H1 (cell line): ENCODE data around the gene CKB. TPM values are rescaled to one million over a fixed set of nuclear protein-coding genes. Genes with fewer than 3 reads are reported as not detected.

Experiments used
- BACH1 ChIP-seq: IDR thresholded peaks from 2 replicates; pipeline ENCODE4 v1.6.1; 2012; ENCODE audit warnings: low read length, improper control_type of control experiment
- CEBPB ChIP-seq: IDR thresholded peaks from 2 replicates; pipeline ENCODE4 v1.6.1; 2012; ENCODE audit warnings: low read depth, low read length
- CHD1 ChIP-seq: IDR thresholded peaks from 2 replicates; pipeline ENCODE4 v1.6.1; 2012; ENCODE audit warnings: low read depth, low read length, improper control_type of control experiment
- CHD7 ChIP-seq: fragments of 300-600 bp; sonication (generic); IDR thresholded peaks from 2 replicates; pipeline ENCODE4 v1.7.1; 2012; ENCODE audit warnings: low read length, moderate library complexity, mild to moderate bottlenecking, inconsistent platforms; ENCODE audit not compliant: insufficient replicate concordance
- CREB1 ChIP-seq: IDR thresholded peaks from 2 replicates; pipeline ENCODE4 v1.6.1; 2012; ENCODE audit warnings: inconsistent platforms
- EP300 ChIP-seq, 2 experiments: IDR thresholded peaks; 1 replicate in 1 of 2; 2 replicates in 1 of 2; pipeline ENCODE4 v1.6.1; 2011 to 2012; ENCODE audit warnings: low read depth in 2 of 2, low read length in 2 of 2, mild to moderate bottlenecking in 2 of 2, borderline replicate concordance in 1 of 2, inconsistent platforms in 1 of 2, moderate library complexity in 1 of 2
- GTF2F1 ChIP-seq: IDR thresholded peaks from 2 replicates; pipeline ENCODE4 v1.6.1; 2012; ENCODE audit warnings: low read depth, low read length, improper control_type of control experiment, borderline replicate concordance
- KDM1A ChIP-seq: fragments of 200-600, 300-600 bp; sonication (generic); IDR thresholded peaks from 2 replicates; pipeline ENCODE4 v1.7.1; 2016; ENCODE audit warnings: mild to moderate bottlenecking, low read length, borderline replicate concordance
- RFX5 ChIP-seq: IDR thresholded peaks from 2 replicates; pipeline ENCODE4 v1.6.1; 2011; ENCODE audit warnings: low read depth, low read length, improper control_type of control experiment, borderline replicate concordance
- RNF2 ChIP-seq: fragments of 200-900, 300-1000 bp; sonication (generic); IDR thresholded peaks from 2 replicates; pipeline ENCODE4 v1.7.1; 2016; ENCODE audit warnings: borderline replicate concordance, low read depth, mild to moderate bottlenecking, antibody characterized with exemption, low read length; ENCODE audit not compliant: poor library complexity, severe bottlenecking; ENCODE audit errors: missing control alignments
- SAP30 ChIP-seq: fragments of 300-600 bp; sonication (generic); IDR thresholded peaks from 2 replicates; pipeline ENCODE4 v1.7.1; 2012; ENCODE audit warnings: low read length, moderate library complexity, mild to moderate bottlenecking, inconsistent platforms; ENCODE audit not compliant: insufficient read depth, insufficient replicate concordance
- SP4 ChIP-seq: IDR thresholded peaks from 2 replicates; pipeline ENCODE4 v1.6.1; 2012; ENCODE audit warnings: low read length, inconsistent platforms
- polyA plus RNA-seq, 7 experiments: library from polyadenylated mRNA; depleted of rRNA in 3 of 7; stranded (reverse) in 5 of 7; unstranded in 2 of 7; fragments of >200 nt in 5 of 7; fragments of 200-250 nt in 2 of 7; gene quantifications; 1 replicate in 5 of 7; 2 replicates in 1 of 7; 4 replicates in 1 of 7; pipeline versions ENCODE4 v1.2.1 to v1.2.3, GENCODE V29; 2011 to 2013; ENCODE audit warnings: missing spikeins in 2 of 7, mixed read lengths in 2 of 7
- total RNA-seq: library from RNA; stranded (reverse); fragmentation: NEBNext Ultra II Directional; extraction: Animal tissue kit (Norgen Biotek cat#: 25700); gene quantifications from 2 replicates; pipeline ENCODE4 v1.2.1, GENCODE V29; 2021

The CKB gene
- total and polyA plus RNA-seq, 2 of the 8 experiments (the other 6 are each of a cell fraction or from before 2014, with no cell fraction given): 538 to 950 TPM

- TF ChIP-seq CHD7 (no peak), RFX5 (no peak), EP300 (IDR thresholded peaks at IDR 0.05; ENCODE audit: borderline replicate concordance in 1 of 2, low read depth in 2 of 2, low read length in 2 of 2) (no peak), KDM1A (no peak), CREB1 (no peak), SP4 (no peak), BACH1 (no peak), CHD1 (no peak), RNF2 (no peak), SAP30 (no peak), GTF2F1 (no peak), CEBPB (no peak)
Measured at GRCh38 chr14:103560691-103561090, 38.1 kb upstream of the CKB start (continued).
